Stimulated activated CD8-positive, alpha-beta memory T cell treated with anti-CD3 and anti-CD28 coated beads, Interleukin-15, amount 100 ng/mL, for 24 hours (primary cell): ENCODE measurements around the gene PSENEN.

Experiments
- DNase-seq: peaks from one replicate; pipeline ENCODE4 v3.0.0-alpha.2; 2020; ENCODE audit warnings: low read depth

PSENEN gene, protein sequence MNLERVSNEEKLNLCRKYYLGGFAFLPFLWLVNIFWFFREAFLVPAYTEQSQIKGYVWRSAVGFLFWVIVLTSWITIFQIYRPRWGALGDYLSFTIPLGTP

GRCh38 chr19:35745328-35746086, at the start of gene PSENEN, which contains the start of gene U2AF1L4:
Gene PSENEN, plus strand, starts transcription at chr19:35745651. Its CDS starts 280 bp downstream, at chr19:35745931.
Gene U2AF1L4, minus strand, starts transcription at chr19:35745418. Its CDS starts 27 bp downstream, at chr19:35745391.
- peak; percentile 76 for DNase-seq

- no peak for DNase-seq
Observed at GRCh38 chr19:35695895-35696422, 49.5 kb upstream of the PSENEN start.

DNA sequence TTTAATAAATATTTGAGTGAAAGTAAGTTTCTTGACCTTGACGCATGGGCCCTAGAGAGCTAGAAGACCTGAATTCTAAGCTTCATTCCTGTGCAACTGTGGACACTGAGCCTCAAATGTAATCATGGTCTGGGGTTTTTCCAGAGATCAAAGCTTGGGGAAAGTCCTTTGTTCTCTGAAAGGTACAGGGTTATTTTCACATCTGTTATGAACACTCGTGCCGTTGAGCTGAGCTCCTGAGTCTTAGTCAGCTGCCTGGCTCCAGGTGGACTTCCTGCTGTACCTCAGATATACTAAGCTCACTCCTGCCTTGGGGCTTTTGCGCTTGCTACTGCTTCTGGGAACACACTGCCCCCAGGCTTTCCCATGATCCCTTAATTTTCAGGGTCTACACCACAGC, 48.6 kb upstream of the PSENEN start:
- DNase-seq, result no peak

GRCh38 chr19:35702223-35703012, 43.0 kb upstream of the PSENEN start:
- peak; percentile 75 for DNase-seq

- no peak for DNase-seq
Observed at GRCh38 chr19:35703343-35703742, 42.1 kb upstream of the PSENEN start.

GRCh38 chr19:35704218-35704617, 41.2 kb upstream of the PSENEN start, which contains the start of gene ZBTB32:
Gene ZBTB32, plus strand, starts transcription at chr19:35704558. Its CDS starts 10,069 bp downstream, at chr19:35714627.
- DNase-seq, result no peak

- DNase-seq, result no peak
Observed at GRCh38 chr19:35708391-35708790, 37.1 kb upstream of the PSENEN start.

- no peak for DNase-seq
Observed at GRCh38 chr19:35710784-35711723, 34.4 kb upstream of the PSENEN start.

DNA sequence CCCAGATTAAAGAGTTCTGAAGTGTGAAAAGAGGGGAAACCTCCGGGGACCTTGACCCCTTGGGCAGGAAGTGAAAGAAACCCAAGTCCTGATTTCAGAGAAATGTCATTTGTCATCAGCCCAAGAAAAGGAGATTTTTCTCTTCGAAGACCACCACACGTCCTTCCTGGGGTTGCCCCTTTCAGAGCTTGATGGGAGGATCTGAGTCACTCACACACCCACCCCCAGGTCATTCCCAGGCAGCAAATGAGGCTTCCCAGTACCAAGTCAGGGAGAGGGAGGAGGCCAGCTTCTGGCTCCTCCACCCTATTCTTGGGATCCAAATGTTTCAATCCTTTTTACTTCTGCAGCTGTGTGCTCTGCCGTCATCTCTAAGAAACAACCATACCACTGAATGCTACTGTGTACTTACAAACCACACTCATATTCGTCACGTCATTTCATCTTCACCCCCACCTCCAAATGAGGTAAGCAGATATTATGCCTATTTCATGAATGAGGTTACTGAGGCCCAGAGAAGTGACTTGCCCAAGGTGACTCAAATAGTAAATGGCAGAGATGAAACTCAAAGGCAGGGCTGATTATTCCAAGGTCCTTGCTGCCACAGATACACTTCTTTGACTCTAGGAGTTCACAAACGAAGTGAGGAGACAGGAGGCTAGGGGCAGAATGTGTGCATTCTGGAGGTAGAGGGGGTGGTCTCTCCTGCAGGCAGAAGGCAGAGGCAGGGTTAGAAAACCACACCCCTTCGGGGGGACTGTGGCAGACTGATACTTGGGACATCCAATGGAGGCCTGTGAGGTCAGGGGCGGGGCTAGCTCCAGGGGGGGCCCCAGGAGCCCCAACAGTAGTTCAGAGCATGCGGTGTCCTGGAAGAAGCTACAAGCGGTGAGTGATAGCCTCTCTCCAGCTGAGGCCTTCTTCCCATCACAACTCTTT, 32.6 kb upstream of the PSENEN start:
- peak; percentile 47 for DNase-seq

GRCh38 chr19:35713506-35713850, 32.0 kb upstream of the PSENEN start:
- no peak for DNase-seq

DNA sequence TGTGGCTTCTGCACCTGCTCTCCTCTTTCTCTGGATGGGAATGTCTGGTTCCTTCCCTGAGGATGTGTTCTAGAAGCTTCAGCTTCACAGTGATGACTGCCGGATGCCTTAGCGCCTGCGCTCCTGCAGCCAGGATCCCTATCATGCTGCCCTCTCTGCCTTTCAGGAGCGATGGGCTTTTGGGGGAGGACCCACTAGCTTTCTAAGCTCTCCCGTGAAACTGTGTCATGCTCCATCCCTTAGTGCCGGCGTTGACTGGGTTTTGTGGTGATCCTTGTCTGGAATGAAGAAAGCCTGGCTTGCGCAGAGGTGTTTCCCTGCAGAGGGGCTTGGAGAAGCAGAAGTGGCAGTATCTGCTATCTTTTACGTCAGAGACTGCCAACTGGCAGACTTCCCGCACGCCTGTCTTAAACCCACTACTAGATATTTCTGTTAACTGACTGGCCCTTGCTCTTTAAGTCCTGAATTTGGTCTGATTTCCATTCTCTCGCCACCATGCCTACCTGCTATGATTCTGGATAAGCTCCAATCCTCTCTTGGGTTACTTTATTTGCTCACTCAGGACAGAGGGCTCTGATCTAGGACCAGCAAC, 31.5 kb upstream of the PSENEN start:
- DNase-seq, result no peak

- DNase-seq, result no peak
Observed at GRCh38 chr19:35714601-35715354, 30.7 kb upstream of the PSENEN start.

DNA sequence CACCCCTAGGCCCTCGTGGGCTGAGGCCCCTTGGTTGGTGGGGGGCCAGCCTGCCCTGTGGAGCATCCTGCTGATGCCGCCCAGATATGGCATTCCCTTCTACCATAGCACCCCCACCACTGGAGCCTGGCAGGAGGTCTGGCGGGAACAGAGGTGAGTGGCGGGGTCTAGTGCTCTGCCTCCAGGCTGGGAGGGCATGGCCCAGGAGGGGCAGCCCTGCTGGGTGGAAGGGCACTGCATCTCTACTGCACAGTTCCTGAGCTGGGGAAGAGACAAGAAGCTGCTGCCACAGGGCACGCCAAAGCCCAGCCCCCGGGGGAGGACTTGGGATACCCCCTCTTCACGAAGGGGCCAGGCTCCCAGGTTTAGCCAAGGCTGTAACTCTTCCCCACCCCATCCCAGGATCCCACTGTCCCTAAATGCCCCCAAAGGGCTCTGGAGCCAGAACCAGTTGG, 30.1 kb upstream of the PSENEN start:
- no peak for DNase-seq

- no peak for DNase-seq
Observed at GRCh38 chr19:35715981-35716800, 29.3 kb upstream of the PSENEN start.

GRCh38 chr19:35716801-35717664, 28.4 kb upstream of the PSENEN start:
- peak; percentile 57 for DNase-seq

DNA sequence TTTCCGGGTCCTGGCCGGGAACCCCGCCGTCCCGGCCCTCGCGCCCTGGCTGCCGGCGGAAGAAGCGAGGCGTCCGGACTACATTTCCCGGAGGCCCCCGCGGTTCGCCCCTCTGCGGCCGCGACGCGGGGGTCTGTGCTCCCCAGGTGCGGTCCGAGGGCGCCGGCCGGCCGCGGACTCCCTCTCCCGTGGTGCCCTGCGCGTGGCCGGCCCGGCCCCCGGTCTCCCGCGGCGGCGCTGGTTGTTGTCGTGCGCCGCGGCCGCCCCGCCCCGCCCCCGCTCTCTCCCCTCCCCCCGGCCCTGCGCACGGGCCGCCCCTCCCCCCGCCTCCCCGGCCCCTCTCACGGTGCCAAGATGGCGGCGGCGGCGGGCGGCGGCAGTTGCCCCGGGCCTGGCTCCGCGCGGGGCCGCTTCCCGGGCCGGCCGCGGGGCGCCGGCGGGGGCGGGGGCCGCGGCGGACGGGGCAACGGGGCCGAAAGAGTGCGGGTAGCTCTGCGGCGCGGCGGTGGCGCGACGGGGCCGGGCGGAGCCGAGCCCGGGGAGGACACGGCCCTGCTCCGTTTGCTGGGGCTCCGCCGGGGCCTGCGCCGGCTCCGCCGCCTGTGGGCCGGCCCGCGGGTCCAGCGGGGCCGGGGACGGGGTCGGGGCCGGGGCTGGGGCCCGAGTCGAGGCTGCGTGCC, 27.6 kb upstream of the PSENEN start, which contains the start of gene KMT2B:
Gene KMT2B (plus strand): TSS at position 339 of the 680 bp plus-strand sequence. CDS start 16 bp downstream, at position 355.
- DNase-seq, result peak; percentile 81
